ENCODE data around the gene TMED7.

- no peak for TF ChIP-seq TBL1XR1 (IDR thresholded peaks at IDR 0.05; ENCODE audit: borderline replicate concordance, low read length, partially characterized antibody)
- TF ChIP-seq CTCF (CRISPR knock-in tag; IDR thresholded peaks at IDR 0.05), result no peak
- no peak for TF ChIP-seq ARID3A (IDR thresholded peaks at IDR 0.05; ENCODE audit: low read depth, low read length)
- TF ChIP-seq MXI1 (IDR thresholded peaks at IDR 0.05; ENCODE audit: borderline replicate concordance, low read depth, low read length), result no peak
- TF ChIP-seq ZSCAN29 (CRISPR knock-in tag; conservative IDR thresholded peaks at IDR 0.05), result no peak
- no peak for TF ChIP-seq JUNB (CRISPR knock-in tag; IDR thresholded peaks at IDR 0.05; ENCODE audit: borderline replicate concordance)
- no peak for TF ChIP-seq ZNF224 (CRISPR knock-in tag; IDR thresholded peaks at IDR 0.05)
- no peak for TF ChIP-seq CREM (IDR thresholded peaks at IDR 0.05)
- no peak for TF ChIP-seq CREM (CRISPR knock-in tag; IDR thresholded peaks at IDR 0.05)
- no peak for TF ChIP-seq ZNF567 (CRISPR knock-in tag; IDR thresholded peaks at IDR 0.05; ENCODE audit: borderline replicate concordance)
- TF ChIP-seq REST (IDR thresholded peaks at IDR 0.05; ENCODE audit: borderline replicate concordance in 1 of 2, low read depth in 1 of 2, low read length in 2 of 2), result no peak
- no peak for TF ChIP-seq ZBTB7B (CRISPR knock-in tag; IDR thresholded peaks at IDR 0.05)
Measured at GRCh38 chr5:115641948-115642347, 16.1 kb upstream of the TMED7 start.

Data from HepG2 (cell line).